H1 (cell line): ENCODE results near the gene IL18RAP. TPM values are rescaled to one million over a fixed set of nuclear protein-coding genes. Genes with fewer than 3 reads are reported as not detected.

Experiments
- CBX5 ChIP-seq: fragments of 300-800, 300-1000 bp; sonication (generic); IDR thresholded peaks from 2 replicates; pipeline ENCODE4 v1.7.1; 2016; ENCODE audit warnings: antibody characterized with exemption, low read length, low read depth
- CHD2 ChIP-seq: IDR thresholded peaks from 2 replicates; pipeline ENCODE4 v1.6.1; 2012; ENCODE audit warnings: low read length, improper control_type of control experiment
- CHD7 ChIP-seq: fragments of 300-600 bp; sonication (generic); IDR thresholded peaks from 2 replicates; pipeline ENCODE4 v1.7.1; 2012; ENCODE audit warnings: low read length, moderate library complexity, mild to moderate bottlenecking, inconsistent platforms; ENCODE audit not compliant: insufficient replicate concordance
- CREB1 ChIP-seq: IDR thresholded peaks from 2 replicates; pipeline ENCODE4 v1.6.1; 2012; ENCODE audit warnings: inconsistent platforms
- JUND ChIP-seq: IDR thresholded peaks from 2 replicates; pipeline ENCODE4 v1.6.1; 2011; ENCODE audit warnings: mild to moderate bottlenecking, improper control_type of control experiment, low read length
- KDM1A ChIP-seq: fragments of 200-600, 300-600 bp; sonication (generic); IDR thresholded peaks from 2 replicates; pipeline ENCODE4 v1.7.1; 2016; ENCODE audit warnings: mild to moderate bottlenecking, low read length, borderline replicate concordance
- RFX5 ChIP-seq: IDR thresholded peaks from 2 replicates; pipeline ENCODE4 v1.6.1; 2011; ENCODE audit warnings: low read depth, low read length, improper control_type of control experiment, borderline replicate concordance
- SIX5 ChIP-seq: IDR thresholded peaks from 2 replicates; pipeline ENCODE4 v1.6.1; 2011; ENCODE audit warnings: mild to moderate bottlenecking, low read depth, low read length
- polyA plus RNA-seq, 7 experiments: library from polyadenylated mRNA; depleted of rRNA in 3 of 7; stranded (reverse) in 5 of 7; unstranded in 2 of 7; fragments of >200 nt in 5 of 7; fragments of 200-250 nt in 2 of 7; gene quantifications; 1 replicate in 5 of 7; 2 replicates in 1 of 7; 4 replicates in 1 of 7; pipeline versions ENCODE4 v1.2.1 to v1.2.3, GENCODE V29; 2011 to 2013; ENCODE audit warnings: missing spikeins in 2 of 7, mixed read lengths in 2 of 7
- total RNA-seq: library from RNA; stranded (reverse); fragmentation: NEBNext Ultra II Directional; extraction: Animal tissue kit (Norgen Biotek cat#: 25700); gene quantifications from 2 replicates; pipeline ENCODE4 v1.2.1, GENCODE V29; 2021

Gene IL18RAP
- total and polyA plus RNA-seq, 2 of the 8 experiments (the other 6 are each of a cell fraction or from before 2014, with no cell fraction given) = not detected

- TF ChIP-seq CHD7 (no peak), KDM1A (no peak), CBX5 (no peak), SIX5 (no peak), CREB1 (no peak), JUND (no peak), RFX5 (no peak), CHD2 (no peak)
Measured at GRCh38 chr2:102499558-102499957, 76.6 kb downstream of the IL18RAP start (continued).
